ENCODE data around the gene FAM167B.
A peak's percentile ranks its signal among the peaks of the same experiment; 100 is the strongest.

Gene FAM167B

DNA sequence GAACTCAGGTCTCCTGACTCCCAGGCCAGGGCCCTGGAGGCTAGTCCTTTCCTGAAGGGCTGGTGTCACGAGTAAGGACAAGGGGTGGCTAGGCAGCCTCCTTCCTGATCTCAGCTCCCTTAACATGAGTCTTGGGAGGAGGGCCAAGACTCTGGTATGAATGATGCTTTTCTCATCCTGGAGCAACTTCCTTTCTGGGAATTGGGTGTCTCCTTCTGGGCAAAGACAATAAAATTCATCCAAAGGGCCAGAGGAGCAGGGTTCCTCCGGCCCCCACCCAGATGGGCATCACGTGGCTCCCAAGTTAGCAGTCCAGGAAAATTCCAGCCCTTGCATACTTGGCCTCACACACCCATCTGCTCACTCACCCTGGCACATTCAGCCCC, at the start of gene FAM167B:
FAM167B (plus strand) TSS at position 335 of the 386 bp plus-strand sequence. CDS start 200 bp downstream, outside the sequence.
- DNase-seq (ENCODE audit: low read depth) = no peak

- no peak for DNase-seq (ENCODE audit: low read depth)
Measured at GRCh38 chr1:32197837-32198236, 49.2 kb upstream of the FAM167B start.

DNA sequence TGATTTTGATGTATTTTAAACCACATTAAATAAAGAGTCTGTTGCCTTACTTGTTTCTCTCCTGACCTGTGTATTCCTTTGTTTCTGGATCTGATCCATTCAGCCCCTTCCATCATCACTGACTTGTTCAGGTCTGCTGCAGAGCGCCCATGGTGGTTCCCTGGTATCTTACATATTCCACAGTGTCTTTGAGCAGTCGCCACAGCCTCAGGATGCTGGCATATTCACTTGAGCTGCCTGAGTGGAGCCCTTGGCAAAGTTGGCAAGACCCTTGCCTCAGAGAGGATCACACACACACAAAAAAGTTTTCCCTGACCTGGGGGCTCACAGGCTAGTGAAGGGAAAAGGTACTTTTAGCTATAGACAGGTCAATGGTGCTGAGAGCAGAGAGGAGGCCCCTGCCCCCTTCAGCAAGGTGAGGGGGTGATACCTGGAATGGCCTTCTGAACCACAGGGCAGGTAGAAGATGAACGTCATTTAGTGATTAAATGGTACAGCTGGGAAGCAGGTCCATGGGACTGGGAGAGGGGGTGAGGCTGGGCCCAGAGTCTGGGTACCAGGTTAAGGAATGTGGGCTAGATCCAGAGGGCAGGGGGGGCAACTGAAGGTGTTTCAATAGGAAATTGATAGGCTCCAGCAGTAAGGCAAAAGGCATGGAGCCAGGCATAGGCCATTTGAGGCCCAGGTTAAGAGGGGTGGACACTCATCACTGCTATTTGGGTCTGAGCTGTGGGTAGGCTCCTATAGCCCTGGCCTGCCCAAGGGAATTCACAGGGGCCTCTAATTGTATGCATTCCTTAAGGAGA, 48.6 kb upstream of the FAM167B start:
- DNase-seq (ENCODE audit: low read depth) = no peak

DNA sequence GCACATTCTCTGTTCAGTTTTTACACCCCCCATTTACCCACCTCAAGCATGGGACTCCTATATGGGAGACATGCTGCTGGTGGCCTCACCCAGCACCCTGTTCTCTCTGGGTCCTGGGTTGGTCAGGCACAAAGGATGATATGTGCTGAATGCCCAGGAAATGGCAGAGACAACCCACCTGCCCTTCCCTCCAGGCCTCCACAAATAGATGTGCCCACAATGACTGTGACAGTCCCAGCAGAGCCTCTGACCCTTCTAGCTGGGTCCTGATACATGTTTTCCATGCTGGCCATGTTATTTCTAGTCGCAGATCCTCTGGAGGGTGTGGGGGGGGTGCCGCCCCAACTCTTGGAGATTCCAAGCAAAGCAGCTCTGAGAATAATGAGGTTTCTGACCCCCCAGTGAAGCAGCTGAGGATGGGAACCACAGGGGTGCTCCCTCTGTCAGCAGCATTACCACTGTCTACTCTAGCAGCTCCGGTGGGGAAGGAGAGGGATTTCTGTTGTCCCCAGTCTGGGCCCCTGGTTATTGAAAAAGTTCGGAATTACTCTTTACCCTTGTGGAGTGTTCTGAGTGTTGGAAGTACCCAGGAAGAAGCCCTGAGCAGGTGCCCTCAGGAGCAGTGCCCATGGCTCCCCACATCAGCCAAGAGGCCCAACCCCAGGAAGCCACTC, 47.8 kb upstream of the FAM167B start:
- DNase-seq (ENCODE audit: low read depth) = no peak

GRCh38 chr1:32199717-32200072, 47.3 kb upstream of the FAM167B start:
- DNase-seq (ENCODE audit: low read depth) = no peak

DNA sequence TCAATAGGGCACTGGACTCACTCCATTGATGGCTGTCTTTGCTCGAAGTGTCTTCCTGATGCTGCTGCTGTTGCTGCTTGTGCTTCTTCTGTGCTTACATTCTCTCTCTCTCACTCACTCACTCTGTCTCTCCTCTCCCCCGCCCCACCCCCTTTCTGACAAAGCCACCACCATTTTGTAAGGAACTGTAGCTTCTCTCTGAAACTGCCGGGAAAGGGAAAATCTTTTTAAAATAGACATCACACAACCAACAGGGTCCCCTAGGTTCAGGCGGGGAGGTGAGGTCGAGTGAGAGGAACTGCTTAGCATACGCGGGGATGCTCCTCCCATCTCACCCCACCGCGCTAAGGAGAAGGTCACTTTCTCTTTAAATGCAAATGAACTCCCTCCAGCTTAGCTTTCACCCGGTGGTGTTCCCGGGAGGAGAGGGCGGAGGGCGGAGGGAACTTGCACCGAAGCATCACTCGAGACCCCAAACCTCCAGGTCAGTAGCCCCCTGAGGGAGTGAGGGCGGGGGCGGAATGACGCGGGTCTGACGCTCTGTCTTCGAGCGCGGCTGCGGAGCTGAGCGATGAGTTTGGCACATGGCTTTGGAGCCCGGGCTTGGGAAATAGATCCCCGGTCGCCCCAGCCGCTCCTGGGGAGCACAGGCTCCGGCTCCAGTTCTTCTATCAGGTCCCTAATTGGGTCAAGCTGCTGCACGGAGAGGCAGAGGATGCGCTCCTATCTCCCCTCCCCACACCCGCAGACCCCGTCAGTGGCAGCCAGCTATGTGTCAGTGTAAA, 46.6 kb upstream of the FAM167B start, which contains the start of gene CCDC28B:
CCDC28B (plus strand) TSS at position 370 of the 785 bp plus-strand sequence. CDS start 1,341 bp downstream, outside the sequence.
- peak; percentile 73 for DNase-seq (ENCODE audit: low read depth)

- no peak for DNase-seq (ENCODE audit: low read depth)
Measured at GRCh38 chr1:32201011-32201855, 45.8 kb upstream of the FAM167B start.

DNA sequence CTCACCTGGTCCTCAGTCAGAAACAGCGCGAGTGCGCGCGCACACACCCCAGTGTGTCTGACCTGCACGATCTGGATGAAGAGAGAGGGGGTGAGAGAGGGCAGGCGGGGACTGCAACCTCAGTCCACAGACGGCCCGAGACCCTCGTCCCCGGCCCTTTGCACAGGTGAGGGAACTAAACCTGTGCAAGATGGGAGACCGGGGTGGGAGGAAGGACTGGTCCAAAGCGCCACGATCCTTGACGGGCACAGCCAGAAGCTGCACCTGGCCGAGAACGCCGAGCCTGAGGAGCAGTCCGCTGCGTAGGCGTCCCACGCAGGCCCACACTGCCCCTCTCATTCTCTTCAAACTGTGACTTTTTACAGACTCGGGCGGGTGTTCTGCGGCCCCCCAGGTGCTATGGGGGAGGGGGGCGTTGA, 42.1 kb upstream of the FAM167B start:
- DNase-seq (ENCODE audit: low read depth) = no peak

- peak; percentile 67 for DNase-seq (ENCODE audit: low read depth)
Measured at GRCh38 chr1:32205401-32206370, 41.3 kb upstream of the FAM167B start, which contains the start of gene IQCC. Gene IQCC, plus strand, starts transcription at chr1:32205671. Its CDS starts 11 bp downstream, at chr1:32205682.

DNA sequence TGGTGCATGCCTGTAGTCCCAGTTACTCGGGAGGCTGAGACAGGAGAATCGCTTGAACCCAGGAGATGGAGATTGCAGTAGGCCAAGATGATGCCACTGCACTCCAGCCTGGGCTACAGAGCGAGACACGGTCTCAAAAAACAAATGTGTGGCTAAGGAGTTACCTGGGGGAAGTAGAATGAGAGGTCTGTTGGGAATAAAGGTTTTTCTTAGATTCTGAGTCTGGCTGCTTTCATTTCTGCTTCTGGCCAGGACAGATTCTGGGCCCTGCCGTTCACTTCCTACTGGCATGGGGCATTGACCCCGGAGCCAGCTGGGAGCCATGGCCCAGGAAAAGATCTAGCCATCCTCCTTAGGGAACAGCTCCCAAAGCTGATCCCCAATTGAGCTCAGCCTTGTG, 38.6 kb upstream of the FAM167B start:
- DNase-seq (ENCODE audit: low read depth) = no peak

DNA sequence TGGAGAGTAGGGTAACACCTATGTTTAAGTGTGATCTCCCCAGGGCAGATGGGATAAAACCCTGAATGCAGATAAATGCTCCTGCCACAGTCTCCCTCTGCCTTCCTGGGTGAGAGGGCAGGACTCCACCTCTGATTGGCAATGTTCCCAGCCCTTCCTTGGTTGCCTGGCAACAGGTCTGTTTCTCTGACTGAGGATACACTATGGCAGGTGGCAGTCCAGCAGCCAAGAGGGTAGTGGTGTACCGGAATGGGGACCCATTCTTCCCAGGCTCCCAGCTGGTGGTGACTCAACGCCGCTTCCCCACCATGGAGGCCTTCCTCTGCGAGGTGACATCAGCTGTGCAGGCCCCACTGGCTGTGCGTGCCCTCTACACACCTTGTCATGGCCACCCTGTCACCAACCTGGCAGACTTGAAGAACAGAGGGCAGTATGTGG, 38.1 kb upstream of the FAM167B start, which contains the start of gene DCDC2B:
DCDC2B (plus strand) TSS at position 199 of the 438 bp plus-strand sequence; CDS start at position 204, 5 bp downstream.
- DNase-seq (ENCODE audit: low read depth) = peak; percentile 61

- peak; percentile 53 for DNase-seq (ENCODE audit: low read depth)
Measured at GRCh38 chr1:32215629-32216480, 31.2 kb upstream of the FAM167B start.

GRCh38 chr1:32216566-32216965, 30.5 kb upstream of the FAM167B start:
- DNase-seq (ENCODE audit: low read depth) = no peak

- peak; percentile 36 for DNase-seq (ENCODE audit: low read depth)
Measured at GRCh38 chr1:32219022-32219421, 28.0 kb upstream of the FAM167B start.

DNA sequence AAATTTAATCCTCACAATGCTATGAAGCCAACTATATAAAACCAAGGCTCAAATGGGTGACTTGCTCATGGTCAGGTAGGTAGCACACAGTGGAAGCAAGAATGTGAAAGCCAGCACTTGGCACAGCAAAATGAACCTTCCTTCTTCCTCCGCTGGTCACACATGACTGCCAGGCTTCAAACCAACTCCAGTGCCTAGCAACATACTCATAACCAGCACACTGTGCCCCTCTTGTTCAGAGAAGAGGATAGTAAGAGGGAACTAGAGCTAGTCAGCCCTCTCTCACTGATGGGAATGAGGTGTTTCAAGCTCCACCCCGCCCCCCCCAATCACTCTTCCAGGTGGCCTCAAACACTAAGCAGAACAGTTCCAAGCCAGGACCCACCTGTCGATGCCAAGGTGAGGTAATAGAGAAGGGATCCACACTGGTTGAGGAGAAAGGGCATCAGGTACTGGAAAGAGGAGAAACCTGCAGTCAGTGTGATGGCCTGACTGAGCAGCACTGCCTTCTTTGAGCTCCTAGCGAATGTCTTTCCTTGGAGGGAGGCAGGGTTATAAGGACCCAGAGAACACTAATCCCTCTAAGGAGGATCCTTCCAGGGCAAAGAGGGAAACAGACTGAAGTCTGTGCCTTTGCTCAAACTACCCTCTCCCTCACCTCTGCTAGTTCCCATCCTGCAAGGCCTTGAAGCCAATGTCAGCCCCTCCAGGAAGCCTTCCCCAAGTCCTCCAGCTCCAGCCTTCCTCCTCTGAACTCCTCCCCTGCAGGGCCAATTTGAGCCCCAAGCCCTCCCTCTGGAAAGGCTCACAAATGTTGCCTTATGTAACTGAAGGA, 26.1 kb upstream of the FAM167B start:
- no peak for DNase-seq (ENCODE audit: low read depth)

GRCh38 chr1:32221581-32221979, 25.4 kb upstream of the FAM167B start:
- no peak for DNase-seq (ENCODE audit: low read depth)

DNA sequence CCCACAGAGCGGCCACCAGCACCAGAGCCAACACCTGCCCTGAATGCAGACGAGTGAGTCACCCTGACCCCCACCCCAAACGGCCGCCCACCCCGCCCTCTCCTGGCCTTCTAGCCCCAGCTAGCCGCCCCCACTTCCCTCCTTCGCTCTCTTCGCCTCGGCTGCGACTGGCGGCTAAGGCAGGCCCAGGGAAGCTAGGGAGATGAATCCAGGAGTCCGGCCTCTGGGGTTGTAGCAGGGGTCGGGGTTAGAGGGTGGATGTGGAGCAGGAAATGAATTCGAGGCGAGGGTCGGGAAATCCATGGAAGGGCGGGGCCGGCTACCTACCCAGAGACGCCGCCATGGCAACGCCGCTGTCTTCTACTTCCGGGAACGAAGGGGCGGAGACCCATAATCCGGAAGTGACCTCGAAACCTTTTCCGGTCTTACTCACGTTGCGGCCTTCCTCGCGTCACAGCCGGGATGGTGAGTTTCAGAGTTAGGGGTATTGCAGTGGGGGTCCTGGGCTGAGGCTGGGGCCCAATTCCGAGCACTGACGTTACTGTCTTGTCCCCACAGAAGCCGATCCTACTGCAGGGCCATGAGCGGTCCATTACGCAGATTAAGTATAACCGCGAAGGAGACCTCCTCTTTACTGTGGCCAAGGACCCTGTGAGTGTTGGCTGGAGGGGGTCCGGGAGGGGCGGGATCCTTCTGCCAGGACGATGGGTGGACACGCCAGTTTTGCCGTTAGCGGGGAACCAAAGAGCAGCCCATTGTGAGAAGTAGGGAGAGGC, 24.9 kb upstream of the FAM167B start, which contains the start of the genes EIF3I and TMEM234:
EIF3I (plus strand) TSS at position 428 of the 776 bp plus-strand sequence; CDS start at position 463, 35 bp downstream.
TMEM234 (minus strand) TSS at position 374 of the 776 bp plus-strand sequence; CDS start at position 343, 31 bp downstream.
- DNase-seq (ENCODE audit: low read depth) = peak; percentile 89
